GM18508 (cell line): Measurements from ENCODE around the gene SPAG9.

Experiments
- ATAC-seq: cut with Tn5 transposase; IDR thresholded peaks from one replicate; pipeline ENCODE4 v1.9.1; 2021; ENCODE audit warnings: moderate number of reproducible peaks; ENCODE audit not compliant: insufficient read depth, unreplicated experiment

SPAG9 gene

DNA sequence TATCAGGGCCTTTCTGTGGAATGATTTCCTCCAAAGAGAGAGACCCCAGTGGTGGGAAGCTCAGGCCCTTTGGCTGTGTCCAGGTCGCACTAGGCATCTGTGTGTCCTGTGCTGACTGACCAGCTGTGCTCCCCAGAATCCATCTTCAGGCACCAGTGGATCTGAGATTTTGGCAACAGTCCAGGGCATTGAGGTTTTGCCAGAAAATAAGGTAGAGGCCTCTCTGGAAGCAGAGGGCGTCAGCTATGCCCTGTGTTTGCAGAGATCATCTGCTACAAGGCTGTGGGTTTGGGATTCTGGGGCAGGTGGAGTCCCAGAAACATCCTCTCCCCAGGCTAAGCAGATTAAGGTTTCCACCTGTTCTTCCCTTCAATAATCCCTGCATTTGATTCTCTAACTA, 197.1 kb downstream of the SPAG9 start:
- no peak for ATAC-seq

DNA sequence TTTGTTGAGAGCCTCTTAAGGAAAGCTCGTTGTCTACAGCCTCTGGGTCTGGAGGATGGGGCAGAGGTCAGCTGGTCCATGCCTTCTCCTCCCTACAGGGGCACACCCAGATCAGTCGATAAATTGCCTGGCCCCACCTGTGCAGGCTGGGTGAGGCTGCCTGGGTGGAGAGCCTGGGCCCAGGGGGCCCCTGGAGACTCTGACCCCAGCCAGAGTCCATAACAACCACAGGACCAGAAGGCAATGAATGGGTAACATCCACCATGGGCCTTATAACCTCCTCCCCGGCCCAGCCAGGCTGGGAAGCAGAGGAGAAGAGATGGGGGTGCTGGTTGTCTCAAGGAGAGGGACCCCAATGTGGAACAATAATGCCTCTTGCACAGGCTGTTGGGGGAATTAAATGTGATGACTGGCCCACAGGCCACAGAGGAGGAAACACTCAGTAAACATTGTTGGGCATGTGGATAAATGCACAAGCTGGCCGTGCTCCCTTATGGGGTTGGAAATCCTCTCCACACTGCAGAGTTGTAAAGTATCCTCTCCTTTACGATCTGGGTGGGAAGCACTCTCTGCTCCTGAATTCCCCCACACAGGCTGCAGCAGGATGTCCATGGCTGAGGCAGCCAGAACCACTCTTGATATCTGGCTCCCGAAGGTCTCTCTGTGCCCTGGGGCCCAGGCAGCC, 197.8 kb downstream of the SPAG9 start:
- no peak for ATAC-seq

DNA sequence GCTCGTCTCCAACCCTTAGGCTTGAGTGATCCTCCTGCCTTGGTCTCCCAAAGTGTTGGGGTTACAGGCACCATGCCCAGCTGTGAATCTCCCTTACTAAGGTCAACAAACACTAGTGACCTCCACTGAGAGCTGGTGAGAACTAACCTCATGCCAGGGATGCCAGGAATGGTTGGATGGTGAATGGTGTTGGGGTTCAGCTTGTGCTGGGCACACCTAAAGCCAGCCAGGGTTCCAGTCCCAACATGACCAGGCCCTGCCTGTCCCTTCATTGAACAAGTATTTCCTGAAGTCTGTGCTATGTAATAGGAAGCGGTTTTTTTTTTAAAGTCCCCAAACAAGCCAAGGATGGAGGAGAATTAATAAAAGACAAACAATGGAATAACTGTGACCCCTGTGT, 198.6 kb downstream of the SPAG9 start:
- ATAC-seq = no peak

DNA sequence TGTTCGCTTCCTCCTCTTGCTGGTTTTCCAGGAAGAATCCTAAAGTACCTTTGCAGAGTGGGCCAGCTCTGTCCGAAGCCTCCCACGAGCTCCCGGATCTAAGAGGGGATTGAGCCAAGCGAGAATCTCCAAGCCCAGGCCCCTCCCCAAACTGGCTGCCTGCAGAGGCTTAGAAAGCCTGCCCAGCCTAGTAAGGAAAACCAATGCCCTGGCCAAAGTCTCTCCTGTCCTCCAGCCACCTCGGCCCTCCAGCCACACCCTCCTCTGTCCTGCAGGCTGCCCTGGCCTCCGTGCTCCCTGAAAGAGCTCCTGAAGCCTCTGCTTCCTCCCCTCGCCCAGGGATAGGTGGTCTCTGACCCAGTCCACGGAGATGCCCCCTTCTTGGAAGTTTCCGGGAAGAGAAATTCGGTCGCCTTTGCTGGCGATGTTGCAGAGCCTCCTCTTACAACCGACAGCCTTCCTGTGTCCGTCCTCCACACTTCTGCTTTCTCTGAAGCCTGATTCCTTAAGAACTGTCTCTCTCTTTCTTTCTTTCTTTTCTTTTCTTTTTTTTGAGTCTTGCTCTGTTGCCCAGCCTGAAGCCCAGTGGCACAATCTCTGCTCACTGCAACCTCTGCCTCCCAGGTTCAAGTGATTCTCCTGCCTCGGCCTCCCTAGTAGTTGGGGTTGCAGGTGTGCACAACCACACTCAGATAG, 199.6 kb downstream of the SPAG9 start:
- ATAC-seq = no peak

DNA sequence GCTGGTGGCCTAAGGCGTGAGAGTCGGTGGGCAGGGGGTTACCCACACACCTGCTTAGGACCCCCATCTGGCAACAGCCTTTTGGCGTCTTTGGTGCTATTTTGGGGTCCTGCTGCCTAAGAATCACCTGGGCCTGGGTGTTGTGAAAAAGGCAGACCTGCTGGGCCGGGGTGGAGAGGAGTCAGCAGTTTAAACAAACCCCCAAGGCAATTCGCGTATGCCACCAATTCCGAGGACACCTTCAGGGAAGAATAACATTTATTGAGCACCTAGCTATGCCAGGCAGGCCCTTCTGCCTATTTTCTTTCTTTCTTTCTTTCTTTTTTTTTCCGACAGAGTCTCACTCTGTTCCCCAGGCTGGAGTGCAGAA, 200.6 kb downstream of the SPAG9 start:
- ATAC-seq = no peak

DNA sequence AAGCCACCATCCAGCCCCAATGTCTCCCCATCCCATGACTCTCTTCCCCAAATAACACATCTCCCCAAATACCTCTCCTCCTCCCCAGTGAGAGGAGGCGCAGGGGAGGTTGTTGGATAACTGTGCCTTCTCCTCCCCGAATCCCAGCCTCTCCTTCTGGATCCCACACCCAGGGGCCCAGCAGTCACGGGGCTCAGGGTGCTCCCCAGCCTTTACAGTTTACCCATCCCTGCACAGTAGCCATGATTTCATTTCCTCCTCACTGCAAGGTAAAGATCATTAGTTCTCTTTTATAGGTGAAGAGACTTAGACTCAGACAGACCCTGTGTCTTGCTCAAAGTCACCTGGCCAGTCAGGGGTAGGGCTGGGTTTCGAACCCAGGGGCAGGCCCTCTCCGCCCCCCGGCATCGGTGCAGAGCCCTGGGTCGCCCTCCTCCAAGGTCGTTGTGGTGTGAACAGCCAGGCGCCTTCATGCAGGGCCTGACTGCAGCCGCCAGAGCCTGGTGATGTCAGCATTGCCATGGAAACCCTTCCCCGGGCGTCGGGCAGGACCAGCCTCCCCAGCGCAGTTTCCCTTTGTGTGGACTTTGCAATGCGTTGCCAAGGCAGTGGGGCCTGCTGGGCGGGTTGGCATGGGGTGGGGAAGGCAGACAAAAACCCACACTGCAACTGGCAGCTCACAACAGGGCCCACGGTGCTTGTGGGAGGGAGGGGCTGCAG, 201.2 kb downstream of the SPAG9 start:
- no peak for ATAC-seq

DNA sequence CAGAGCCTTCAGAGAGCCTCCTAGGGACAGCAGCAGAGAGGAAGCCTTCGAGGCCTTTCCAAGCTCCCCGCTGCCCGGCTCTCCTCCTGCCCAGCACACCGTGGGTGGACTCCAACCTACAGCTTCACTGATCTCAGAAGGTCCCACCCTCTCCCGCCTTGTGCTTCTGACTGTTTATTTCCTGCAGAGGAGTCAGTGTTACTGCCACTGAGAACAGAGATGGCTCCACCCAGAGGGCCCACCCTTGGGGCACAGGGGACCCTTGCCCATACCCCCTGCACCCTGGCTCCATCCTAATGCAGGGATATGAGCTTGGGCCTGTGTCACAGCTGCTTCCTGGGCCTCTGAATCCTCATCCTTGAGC, 201.8 kb downstream of the SPAG9 start:
- no peak for ATAC-seq

DNA sequence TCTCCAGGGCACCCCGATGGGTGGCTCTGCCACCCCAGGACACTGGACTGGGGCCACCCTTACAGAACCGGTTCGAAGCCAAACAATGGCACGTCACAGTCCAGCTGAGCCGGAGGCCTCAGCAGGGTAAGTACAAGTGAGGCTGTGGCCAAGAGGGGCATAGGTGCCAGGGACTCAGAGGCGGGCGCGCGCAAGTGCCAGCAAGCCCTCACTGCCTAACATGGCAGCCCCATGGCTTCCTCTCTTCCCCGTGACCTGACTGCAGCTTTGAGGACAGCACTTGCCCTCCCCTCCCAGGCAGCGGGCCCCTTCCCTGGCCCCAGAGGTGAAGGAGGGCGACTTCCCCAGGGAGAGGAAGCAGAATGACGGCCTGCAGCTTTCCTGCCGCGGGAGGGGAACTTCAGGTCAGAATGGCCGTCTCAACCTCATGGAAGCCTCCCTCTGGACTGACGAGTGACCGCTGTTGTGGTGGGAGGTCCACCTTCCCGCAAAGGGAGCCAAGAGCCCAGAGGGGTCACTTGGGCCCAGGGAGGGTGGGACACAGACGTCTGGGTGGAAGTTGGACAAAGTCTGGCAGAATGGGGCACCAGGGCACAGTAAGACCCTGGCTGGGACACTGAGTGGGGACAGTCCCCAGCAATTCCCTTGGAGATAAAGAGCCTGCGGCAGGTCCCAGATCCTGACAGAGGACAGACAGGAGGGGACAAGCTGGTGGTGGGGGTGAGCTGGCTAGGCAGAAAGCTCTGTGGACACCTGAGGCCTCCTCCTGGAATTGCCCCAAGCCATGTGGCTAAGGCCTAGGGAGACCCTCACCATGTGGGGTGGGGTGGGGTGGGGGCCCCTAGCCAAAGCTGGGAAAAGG, 202.4 kb downstream of the SPAG9 start:
- no peak for ATAC-seq

DNA sequence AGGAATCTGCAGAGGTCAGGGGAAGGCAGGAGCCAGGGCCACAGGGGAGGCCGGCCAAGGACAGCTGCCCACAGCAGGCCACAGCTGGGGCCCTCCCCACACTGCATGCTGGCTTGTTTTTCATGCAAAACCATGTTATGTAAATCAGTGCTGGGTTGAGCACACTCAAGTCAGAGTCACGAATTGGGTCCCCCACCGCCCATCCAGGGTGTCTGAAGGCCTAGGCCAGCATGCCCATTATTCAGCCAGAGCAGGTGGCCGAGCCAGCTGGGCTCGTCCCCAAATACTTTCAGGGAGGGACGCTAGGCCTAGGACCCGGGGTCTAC, 203.3 kb downstream of the SPAG9 start:
- ATAC-seq = no peak

DNA sequence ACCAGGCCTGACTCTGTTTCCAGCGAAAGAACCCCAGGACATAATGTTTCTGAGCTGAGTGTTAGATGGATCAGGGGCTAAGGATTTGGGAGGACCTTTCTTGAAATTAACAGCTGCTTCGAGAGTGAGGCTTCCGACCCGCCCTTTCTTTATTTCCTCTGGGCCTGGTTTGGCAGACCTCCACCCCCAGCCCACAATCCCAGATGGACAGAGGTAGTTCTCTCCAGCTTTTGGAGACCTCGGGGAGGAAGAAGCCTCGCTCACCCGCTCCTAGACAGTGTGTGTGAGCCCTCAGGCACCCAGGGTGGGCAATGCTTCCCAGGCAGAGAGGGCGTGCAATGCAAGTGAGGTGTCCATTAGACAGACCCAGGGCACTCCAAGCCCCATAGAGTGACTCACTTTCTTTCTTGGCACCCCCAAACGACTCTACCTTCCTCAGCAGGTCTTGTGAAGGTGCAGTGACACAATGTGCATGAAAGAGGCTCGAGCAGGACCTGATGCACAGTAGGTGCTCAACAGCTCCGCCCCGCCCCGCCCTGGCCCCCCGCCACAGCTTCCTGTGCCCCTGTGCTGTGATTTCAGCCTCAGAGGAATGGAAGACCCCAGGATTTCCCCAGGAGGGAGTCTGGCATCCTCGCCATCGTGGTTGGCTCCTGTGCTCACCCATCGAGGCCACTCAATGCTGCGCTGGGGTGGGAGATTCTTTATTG, 203.8 kb downstream of the SPAG9 start:
- ATAC-seq = no peak

DNA sequence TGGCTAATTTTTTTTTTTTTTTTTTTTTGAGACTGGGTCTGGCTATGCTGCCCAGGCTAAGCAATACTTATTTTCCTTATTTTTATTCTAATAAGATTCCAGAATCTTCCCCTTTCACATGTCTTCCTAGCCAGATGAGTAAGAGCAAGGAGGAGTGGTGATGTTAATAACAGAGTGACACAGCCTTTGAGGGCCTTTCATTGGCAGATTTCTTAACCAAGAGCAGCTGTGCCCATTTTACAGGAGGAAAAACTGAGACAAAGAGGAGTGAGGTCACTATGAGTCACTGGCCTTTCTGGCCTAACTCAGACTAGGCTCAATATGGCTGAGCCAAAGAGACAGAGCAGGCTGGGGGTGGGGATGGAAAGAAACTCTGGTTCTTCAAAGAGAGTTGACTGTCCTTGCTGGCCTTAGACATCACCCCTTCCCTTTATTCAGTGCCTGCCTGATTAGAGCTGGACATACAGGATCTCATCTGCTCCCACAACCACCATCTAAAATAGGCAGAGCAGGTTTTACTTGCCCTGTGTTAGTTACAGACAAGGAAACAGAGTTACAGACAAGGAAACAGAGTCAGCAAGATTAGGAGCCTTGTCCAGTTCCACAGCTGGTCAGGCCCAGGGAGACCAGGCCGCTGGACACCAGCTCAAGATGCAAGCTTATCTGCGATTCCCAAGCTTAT, 204.5 kb downstream of the SPAG9 start:
- ATAC-seq = no peak

DNA sequence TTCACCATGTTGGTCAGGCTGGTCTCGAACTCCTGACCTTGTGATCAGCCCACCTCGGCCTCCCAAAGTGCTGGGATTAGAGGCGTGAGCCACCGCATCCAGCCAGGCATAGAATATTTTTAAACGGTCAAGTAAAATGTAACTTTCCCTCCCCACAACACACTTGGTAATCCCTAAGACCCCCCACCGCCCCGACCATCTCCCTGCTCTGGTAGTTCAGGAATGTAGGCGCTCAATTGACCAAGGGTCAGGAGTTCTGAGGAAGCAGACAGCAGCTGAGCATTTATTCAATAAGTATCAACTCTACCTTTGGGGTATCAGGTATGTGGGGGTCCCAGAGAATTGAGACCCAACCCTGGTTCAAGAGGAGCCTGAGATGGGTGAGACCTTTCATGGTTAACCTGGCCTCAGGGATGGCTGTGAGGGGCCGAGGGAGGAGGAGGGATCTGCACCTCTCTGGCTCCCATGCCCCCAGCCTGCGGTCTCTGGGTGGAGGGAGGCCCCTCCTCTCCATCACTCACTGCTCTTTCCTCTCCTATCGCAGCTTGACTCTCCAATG, 206.1 kb downstream of the SPAG9 start:
- no peak for ATAC-seq

DNA sequence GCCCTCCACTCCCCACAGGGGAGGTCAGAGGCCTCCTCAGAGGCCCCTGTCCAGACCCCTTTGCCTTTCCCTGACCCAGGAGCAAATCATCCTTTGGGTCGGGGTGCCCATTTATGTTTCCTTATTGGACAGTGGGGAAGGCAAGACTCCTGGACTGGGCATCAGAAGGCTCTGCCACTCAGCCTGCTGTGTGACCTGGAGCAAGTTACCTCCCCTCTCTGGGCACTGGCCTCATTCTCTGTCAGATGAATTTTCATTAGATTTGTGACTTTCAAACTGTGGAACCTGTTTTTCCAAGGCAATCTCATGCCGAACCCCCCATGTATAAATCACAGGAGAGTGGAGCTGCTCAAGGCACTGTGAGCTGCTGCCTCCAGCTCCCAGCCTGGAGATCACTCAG, 207.5 kb downstream of the SPAG9 start:
- ATAC-seq = no peak
